ENCODE measurements around the gene P2RX5. TPM values are rescaled to one million over a fixed set of nuclear protein-coding genes. Genes with fewer than 3 reads are reported as not detected.

The P2RX5 gene, protein sequence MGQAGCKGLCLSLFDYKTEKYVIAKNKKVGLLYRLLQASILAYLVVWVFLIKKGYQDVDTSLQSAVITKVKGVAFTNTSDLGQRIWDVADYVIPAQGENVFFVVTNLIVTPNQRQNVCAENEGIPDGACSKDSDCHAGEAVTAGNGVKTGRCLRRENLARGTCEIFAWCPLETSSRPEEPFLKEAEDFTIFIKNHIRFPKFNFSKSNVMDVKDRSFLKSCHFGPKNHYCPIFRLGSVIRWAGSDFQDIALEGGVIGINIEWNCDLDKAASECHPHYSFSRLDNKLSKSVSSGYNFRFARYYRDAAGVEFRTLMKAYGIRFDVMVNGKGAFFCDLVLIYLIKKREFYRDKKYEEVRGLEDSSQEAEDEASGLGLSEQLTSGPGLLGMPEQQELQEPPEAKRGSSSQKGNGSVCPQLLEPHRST
- total RNA-seq = 3.9 and 6.0 TPM in 2 replicates

DNA sequence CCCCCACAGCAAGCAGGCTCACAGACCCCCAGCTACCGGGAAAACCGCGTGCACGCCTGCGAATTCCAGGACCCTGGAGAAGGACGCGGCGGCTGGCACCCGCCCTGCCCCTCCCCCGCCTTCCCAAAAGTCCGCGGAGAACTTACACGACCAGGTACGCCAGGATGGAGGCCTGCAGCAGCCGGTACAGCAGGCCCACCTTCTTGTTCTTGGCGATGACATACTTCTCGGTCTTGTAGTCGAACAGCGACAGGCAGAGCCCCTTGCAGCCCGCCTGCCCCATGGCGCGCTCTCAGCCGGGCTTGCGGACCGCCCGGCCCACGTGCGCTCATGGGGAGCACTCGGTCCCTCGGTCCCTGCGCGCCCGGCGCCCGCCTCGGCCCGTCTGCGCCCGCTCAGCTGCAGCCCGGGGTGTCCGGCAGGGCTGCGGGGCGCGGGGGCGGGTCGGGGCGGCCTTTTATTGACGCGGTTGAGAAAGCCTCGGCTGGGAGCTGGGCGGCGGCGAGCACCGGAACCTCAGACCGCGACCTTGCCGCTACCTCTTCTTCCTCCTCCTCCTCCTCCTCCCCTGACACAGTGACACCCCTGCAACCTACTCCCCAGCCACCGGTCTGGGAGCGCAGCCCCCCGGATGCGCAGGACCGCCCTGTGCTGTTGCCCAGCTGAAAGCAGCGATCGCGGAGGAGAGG is at the start of gene P2RX5:
TSS of gene P2RX5 (minus strand) at position 433 of the 689 bp plus-strand sequence. CDS start at position 283, 150 bp downstream.

DNA sequence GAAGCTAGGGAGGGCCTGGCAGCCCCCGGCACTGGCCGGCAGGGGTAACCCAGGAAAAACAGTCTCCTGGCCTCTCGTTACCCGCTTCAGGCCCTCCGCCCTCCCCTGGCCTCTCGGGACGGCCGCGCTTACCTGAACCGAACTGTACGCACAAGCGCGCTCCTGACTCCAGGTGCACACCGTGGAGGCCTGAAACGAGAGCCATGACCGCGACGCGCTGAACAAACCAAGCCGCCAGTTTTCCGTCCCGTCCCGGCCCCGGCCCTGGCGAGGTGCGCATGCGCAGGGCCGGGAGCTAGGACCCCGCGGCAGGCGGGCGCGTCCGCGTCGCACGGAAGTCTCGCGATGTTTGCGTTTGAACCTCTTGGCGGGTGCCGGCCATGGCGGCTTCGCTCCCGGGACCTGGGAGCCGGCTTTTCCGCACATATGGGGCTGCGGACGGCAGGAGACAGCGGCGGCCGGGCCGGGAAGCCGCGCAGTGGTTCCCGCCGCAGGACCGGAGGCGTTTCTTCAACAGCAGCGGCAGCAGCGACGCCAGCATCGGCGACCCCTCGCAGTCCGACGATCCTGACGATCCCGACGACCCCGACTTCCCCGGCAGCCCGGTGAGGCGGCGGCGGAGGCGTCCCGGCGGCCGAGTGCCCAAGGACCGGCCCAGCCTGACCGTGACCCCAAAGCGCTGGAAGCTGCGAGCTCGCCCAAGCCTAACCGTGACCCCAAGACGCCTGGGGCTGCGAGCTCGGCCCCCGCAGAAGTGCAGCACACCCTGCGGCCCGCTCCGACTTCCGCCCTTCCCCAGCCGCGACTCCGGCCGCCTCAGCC is 27.8 kb upstream of the P2RX5 start, which contains the start of gene HASPIN:
TSS of gene HASPIN (plus strand) at position 348 of the 822 bp plus-strand sequence. CDS start at position 381, 33 bp downstream.

GRCh38 chr17:3668279-3669084 is 27.5 kb downstream of the P2RX5 start, which contains the start of the genes EMC6 and TAX1BP3:
EMC6 (plus strand) TSS chr17:3668812; CDS start chr17:3669147, 335 bp downstream.
TAX1BP3 (minus strand) TSS chr17:3668578; CDS start chr17:3668526, 52 bp downstream.

DNA sequence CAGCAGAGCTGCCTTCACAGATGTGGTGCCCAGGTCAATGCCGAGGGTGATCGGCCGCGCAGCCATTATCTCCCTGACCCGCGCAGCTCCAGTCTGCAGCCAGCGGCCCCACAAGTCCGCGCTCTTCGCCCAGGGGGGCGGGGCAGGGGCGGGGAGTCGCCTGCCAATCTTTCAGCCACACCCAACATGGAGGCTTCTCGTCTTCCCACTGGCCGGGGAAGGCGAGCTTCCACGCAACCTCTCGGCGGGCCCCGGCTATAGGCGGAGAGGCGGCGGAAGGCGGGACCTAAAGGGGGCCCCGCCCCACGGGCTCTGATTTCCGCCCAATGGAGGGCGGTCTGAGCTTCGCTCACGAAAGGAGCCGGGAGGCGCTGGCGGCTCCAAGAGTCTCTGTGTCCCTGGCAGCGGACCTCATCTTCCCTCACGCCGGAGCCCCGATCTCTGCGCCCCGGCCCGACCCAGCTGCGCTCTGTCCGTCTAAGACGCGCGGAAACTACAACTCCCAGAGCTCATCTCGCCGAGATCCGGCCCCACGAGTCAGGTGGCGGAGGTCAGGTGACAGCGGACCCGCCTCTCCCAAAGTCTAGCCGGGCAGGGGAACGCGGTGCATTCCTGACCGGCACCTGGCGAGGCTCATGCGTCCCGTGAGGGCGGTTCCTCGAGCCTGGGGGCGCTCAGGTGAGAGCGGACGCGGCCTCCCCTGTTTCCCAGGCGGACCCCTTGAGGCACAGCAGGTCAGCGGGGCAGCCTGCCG is 59.6 kb downstream of the P2RX5 start, which contains the start of the genes CTNS and SHPK:
TSS of gene CTNS (plus strand) at position 607 of the 754 bp plus-strand sequence. CDS start 3,447 bp downstream, outside the sequence.
TSS of gene SHPK (minus strand) at position 97 of the 754 bp plus-strand sequence. CDS start at position 66, 31 bp downstream.

Other genes starting within 250 kb of the P2RX5 start
- not detected in 2 replicates for gene SPATA22, start 224.3 kb downstream of the P2RX5 start, total RNA-seq
- 0.13 TPM in 1 of 2 replicates, not detected in the other for gene ASPA, start 220.2 kb downstream of the P2RX5 start, total RNA-seq
- gene TRPV3, start 138.3 kb downstream of the P2RX5 start, total RNA-seq = not detected in 2 replicates
- gene TRPV1, start 86.7 kb downstream of the P2RX5 start, total RNA-seq = 0.27 and 0.59 TPM in 2 replicates
- gene SHPK, start 59.9 kb downstream of the P2RX5 start, total RNA-seq = 20.5 and 24.3 TPM in 2 replicates
- 36.9 and 54.7 TPM in 2 replicates for gene CTNS, start 59.4 kb downstream of the P2RX5 start, total RNA-seq
- 452 and 507 TPM in 2 replicates for gene TAX1BP3, start 27.6 kb downstream of the P2RX5 start, total RNA-seq
- gene EMC6, start 27.3 kb downstream of the P2RX5 start, total RNA-seq = 16.7 and 30.0 TPM in 2 replicates
- gene HASPIN, start 27.7 kb upstream of the P2RX5 start, total RNA-seq = 9.4 and 10.9 TPM in 2 replicates
- 34.0 and 35.7 TPM in 2 replicates for gene ITGAE, start 105.0 kb upstream of the P2RX5 start, total RNA-seq
- 14.2 and 14.5 TPM in 2 replicates for gene NCBP3, start 150.1 kb upstream of the P2RX5 start, total RNA-seq
- 3.2 and 3.3 TPM in 2 replicates for gene CAMKK1, start 196.9 kb upstream of the P2RX5 start, total RNA-seq
- not detected in 2 replicates for gene P2RX1, start 220.3 kb upstream of the P2RX5 start, total RNA-seq